OCI-LY3 (cell line): ENCODE results near the gene FEM1B.
A peak's percentile ranks its signal among the peaks of the same experiment; 100 is the strongest.

ENCODE experiments used
- H2AFZ ChIP-seq: fragments of 200-600, 300-600 bp; shearing (Covaris generic); 2 replicates; pipeline ENCODE4 v1.6.0; 2014; ENCODE audit warnings: antibody characterized with exemption, low read depth, low read length
- H3K27ac ChIP-seq: fragments of 200-600, 300-600 bp; sonication (generic); 2 replicates; pipeline ENCODE4 v1.5.1; 2014; ENCODE audit warnings: mild to moderate bottlenecking, low read length, moderate library complexity, mixed read lengths
- H3K27me3 ChIP-seq: fragments of 200-600, 300-600 bp; sonication (generic); 2 replicates; pipeline ENCODE4 v1.6.1; 2014; ENCODE audit warnings: low read depth, low read length, mixed read lengths
- H3K36me3 ChIP-seq: fragments of 200-600, 300-600 bp; sonication (generic); replicated peaks from 2 replicates; pipeline ENCODE3; 2014; ENCODE audit warnings: low read depth, low read length, mixed read lengths
- H3K4me1 ChIP-seq: fragments of 300-600, 200-600 bp; sonication (generic); 2 replicates; pipeline ENCODE4 v1.6.1; 2014; ENCODE audit warnings: low read length, mixed read lengths
- H3K4me2 ChIP-seq: fragments of 200-600, 300-600 bp; sonication (generic); 2 replicates; pipeline ENCODE4 v1.6.1; 2014; ENCODE audit warnings: low read length, mixed read lengths
- H3K4me3 ChIP-seq: fragments of 300-600, 200-600 bp; sonication (generic); 2 replicates; pipeline ENCODE4 v1.5.1; 2014; ENCODE audit warnings: antibody characterized with exemption, mild to moderate bottlenecking, low read length, moderate library complexity
- H3K79me2 ChIP-seq: fragments of 300-600, 200-600 bp; shearing (Covaris generic); 2 replicates; pipeline ENCODE4 v1.6.1; 2014; ENCODE audit warnings: mild to moderate bottlenecking, low read length, mixed read lengths
- H3K9ac ChIP-seq: fragments of 300-600, 200-600 bp; shearing (Covaris generic); 2 replicates; pipeline ENCODE4 v1.6.0; 2014; ENCODE audit warnings: mild to moderate bottlenecking, low read length, moderate library complexity
- H3K9me3 ChIP-seq: fragments of 200-600, 300-600 bp; shearing (Covaris generic); 2 replicates; pipeline ENCODE4 v1.6.1; 2014; ENCODE audit warnings: low read length, mixed read lengths; ENCODE audit not compliant: insufficient read depth
- H4K20me1 ChIP-seq: fragments of 200-600, 300-600 bp; sonication (generic); 2 replicates; pipeline ENCODE4 v1.6.1; 2016; ENCODE audit warnings: low read length, mixed read lengths; ENCODE audit not compliant: insufficient read depth
- EZH2phosphoT487 ChIP-seq: fragments of 200-600 bp; shearing (Covaris generic); IDR thresholded peaks from 2 replicates; pipeline ENCODE4 v1.6.1; 2018; ENCODE audit warnings: antibody characterized with exemption, mixed run types, low read depth
- TF ChIP-seq, protein P1 (sequence below): fragments of 200-600, 300-600 bp; sonication (generic); IDR thresholded peaks from 2 replicates; pipeline ENCODE4 v1.5.1; 2014; ENCODE audit warnings: antibody characterized with exemption, low read length, low read depth

FEM1B gene

DNA sequence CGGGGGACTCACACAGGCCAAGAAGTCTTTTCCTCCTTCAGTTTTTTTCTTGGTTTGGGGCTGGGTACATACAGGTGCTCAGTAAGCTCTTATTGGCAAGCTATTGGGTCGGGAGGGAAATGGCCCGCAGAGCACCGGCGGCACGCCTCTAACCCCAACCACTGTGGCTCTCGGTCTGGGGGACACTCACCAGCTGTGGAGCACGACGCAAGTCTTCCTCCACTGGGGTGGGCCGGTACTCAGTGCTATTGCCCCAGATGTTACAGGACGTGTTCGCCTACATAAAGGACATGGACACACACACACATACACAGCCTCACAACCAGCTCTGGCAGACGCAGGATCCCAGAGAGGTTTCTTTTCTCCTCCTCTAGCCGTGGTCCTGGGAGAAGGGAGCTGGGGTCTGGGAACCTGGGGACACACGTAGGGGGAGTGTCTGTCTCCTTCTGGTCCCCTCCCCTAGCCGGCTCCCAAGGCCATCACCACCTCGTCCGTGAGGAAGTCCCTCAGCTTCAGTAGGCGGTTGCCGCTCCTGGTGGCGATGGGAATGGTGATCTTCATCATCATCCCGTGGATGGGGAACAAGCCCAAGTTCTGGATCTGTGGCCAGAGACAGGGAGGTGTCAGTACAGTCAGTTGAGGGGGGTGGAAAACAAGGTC, 33.4 kb downstream of the FEM1B start:
- H3K9ac ChIP-seq = no peak overlapping the region
- H2AFZ ChIP-seq = peak overlapping the region; percentile 67
- H3K4me2 ChIP-seq = peak overlapping the region; percentile 32; the same call in 1 of the 2 replicates
- TF ChIP-seq, protein P1, sequence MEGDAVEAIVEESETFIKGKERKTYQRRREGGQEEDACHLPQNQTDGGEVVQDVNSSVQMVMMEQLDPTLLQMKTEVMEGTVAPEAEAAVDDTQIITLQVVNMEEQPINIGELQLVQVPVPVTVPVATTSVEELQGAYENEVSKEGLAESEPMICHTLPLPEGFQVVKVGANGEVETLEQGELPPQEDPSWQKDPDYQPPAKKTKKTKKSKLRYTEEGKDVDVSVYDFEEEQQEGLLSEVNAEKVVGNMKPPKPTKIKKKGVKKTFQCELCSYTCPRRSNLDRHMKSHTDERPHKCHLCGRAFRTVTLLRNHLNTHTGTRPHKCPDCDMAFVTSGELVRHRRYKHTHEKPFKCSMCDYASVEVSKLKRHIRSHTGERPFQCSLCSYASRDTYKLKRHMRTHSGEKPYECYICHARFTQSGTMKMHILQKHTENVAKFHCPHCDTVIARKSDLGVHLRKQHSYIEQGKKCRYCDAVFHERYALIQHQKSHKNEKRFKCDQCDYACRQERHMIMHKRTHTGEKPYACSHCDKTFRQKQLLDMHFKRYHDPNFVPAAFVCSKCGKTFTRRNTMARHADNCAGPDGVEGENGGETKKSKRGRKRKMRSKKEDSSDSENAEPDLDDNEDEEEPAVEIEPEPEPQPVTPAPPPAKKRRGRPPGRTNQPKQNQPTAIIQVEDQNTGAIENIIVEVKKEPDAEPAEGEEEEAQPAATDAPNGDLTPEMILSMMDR = no peak
- no peak for TF ChIP-seq EZH2phosphoT487
- no peak overlapping the region for H3K4me3 ChIP-seq
- H3K9me3 ChIP-seq = no peaks in the 10 kb centered on the region
- no peaks in the 10 kb centered on the region for H3K79me2 ChIP-seq
- no peak overlapping the region for H3K27ac ChIP-seq
- H3K36me3 ChIP-seq = no peaks in the 10 kb centered on the region
- H3K4me1 ChIP-seq = peaks cover 11% of the 10 kb centered on the region
- H4K20me1 ChIP-seq = no peaks in the 10 kb centered on the region
- no peaks in the 10 kb centered on the region for H3K27me3 ChIP-seq

DNA sequence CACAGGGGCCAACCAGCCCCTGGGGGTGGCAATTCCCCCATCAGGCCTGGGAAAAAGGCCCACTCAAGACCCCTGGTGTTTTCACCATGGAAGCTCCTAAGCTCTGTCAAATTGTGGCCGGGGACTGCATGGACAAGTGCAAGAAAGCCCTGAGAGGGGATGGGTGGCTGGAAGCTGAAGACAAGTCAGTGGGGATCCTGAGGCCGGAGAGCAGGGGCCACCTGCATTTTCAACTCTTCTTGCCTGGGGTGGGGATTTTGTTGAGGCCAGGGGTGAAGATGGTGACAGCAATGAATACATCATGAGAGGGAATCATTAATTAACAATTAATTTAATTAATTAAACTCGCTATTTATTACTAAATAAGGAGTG, 33.9 kb downstream of the FEM1B start:
- TF ChIP-seq, protein P1 = no peak
- TF ChIP-seq EZH2phosphoT487 = no peak
- Histone ChIP-seq H3K27ac (no peak overlapping the region), H4K20me1 (no peaks in the 10 kb centered on the region), H3K4me1 (peaks cover 11% of the 10 kb centered on the region), H2AFZ (no peak overlapping the region), H3K4me3 (no peak overlapping the region), H3K36me3 (no peaks in the 10 kb centered on the region), H3K4me2 (no peak overlapping the region), H3K27me3 (no peaks in the 10 kb centered on the region), H3K9me3 (no peaks in the 10 kb centered on the region), H3K79me2 (no peaks in the 10 kb centered on the region), H3K9ac (no peak overlapping the region)

DNA sequence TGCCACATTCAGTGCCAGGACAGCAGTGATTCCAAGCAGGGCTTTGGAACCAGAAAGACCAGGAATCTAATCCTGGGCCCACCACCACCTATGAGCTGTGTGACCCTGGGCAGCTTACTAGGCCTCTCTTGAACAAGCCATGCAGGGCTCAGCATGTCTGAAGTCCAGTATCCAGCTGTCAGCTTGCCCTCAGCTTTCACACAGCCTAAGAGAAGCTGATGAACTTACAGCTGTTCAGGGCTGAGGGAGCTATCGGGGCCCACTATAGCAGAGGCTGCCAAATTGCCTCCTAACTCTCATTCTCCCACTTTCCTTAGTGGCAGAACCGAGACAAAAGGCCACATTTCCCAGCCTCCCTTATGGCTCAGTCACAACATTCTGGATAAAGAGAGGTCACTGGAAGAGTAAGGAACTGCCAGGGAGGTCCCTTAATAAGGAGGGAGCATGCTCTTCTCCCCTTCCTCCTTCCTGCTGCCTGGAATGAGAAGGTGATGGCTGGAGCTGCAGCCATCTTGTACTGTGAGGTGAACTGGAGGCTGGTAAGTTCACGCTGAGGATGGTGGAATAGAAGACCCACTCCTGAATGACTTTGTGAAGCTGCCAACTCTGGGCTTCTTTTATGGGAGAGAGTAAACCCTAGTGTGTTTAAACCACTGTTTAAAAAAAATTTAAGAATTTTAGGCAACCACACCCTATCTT, 34.5 kb downstream of the FEM1B start:
- no peak for TF ChIP-seq EZH2phosphoT487
- TF ChIP-seq, protein P1 = no peak
- Histone ChIP-seq H3K4me3 (no peak overlapping the region), H3K36me3 (no peaks in the 10 kb centered on the region), H3K9ac (no peak overlapping the region), H3K79me2 (no peaks in the 10 kb centered on the region), H3K4me2 (no peak overlapping the region), H3K4me1 (peaks cover 11% of the 10 kb centered on the region), H3K27me3 (no peaks in the 10 kb centered on the region), H4K20me1 (no peaks in the 10 kb centered on the region), H3K9me3 (no peaks in the 10 kb centered on the region), H3K27ac (no peak overlapping the region), H2AFZ (no peak overlapping the region)

DNA sequence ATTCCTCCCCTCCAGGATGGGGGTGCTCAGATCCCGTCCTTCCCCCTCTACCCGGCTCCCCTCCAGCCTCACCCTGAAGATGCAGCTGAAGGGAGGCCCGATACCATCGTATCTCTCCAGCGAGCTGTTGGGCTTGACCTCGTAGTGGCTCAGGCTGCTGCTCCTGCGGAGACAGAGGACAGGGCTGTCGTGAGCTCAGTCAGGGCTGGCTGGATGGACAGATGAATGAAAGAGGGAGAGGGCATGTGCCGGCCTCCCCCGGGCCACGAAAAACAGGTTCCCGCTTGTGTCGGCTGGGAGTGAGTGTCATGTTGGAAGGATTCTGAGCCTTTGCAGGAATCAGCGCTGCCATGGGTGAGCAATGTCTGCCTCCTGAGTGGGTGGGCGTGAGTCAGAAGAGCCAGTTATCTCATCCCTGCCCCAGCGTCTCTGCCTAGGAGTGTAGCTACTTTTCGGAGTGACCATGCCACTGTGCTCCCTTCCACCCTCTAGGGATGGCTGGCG, 35.2 kb downstream of the FEM1B start:
- Histone ChIP-seq H3K36me3 (no peaks in the 10 kb centered on the region), H3K27me3 (no peaks in the 10 kb centered on the region)

More for the DNA sequence above, 35.2 kb downstream of the FEM1B start:
- H3K4me2 ChIP-seq = no peak overlapping the region
- H3K79me2 ChIP-seq = no peaks in the 10 kb centered on the region
- no peak overlapping the region for H2AFZ ChIP-seq
- no peaks in the 10 kb centered on the region for H3K9me3 ChIP-seq
- no peaks in the 10 kb centered on the region for H4K20me1 ChIP-seq
- H3K4me3 ChIP-seq = no peak overlapping the region
- no peak overlapping the region for H3K9ac ChIP-seq
- TF ChIP-seq EZH2phosphoT487 = no peak
- TF ChIP-seq, protein P1 = no peak
- H3K27ac ChIP-seq = no peak overlapping the region
- peaks cover 11% of the 10 kb centered on the region for H3K4me1 ChIP-seq
